Ecto neural progenitor cell (in vitro differentiated cells): ENCODE results near the gene TMBIM6.
"Not testable (repeated sequence)": the region's sequence is repeated elsewhere in the genome, so short reads cannot be mapped to it uniquely, and the experiment has no call there.

Experiments used
- DNase-seq: peaks from one replicate; pipeline ENCODE4 v3.0.0-alpha.2; 2018; ENCODE audit warnings: low spot score

The TMBIM6 gene

GRCh38 chr12:49777341-49777740 lies 36.0 kb downstream of the TMBIM6 start:
- no peak for DNase-seq

DNA sequence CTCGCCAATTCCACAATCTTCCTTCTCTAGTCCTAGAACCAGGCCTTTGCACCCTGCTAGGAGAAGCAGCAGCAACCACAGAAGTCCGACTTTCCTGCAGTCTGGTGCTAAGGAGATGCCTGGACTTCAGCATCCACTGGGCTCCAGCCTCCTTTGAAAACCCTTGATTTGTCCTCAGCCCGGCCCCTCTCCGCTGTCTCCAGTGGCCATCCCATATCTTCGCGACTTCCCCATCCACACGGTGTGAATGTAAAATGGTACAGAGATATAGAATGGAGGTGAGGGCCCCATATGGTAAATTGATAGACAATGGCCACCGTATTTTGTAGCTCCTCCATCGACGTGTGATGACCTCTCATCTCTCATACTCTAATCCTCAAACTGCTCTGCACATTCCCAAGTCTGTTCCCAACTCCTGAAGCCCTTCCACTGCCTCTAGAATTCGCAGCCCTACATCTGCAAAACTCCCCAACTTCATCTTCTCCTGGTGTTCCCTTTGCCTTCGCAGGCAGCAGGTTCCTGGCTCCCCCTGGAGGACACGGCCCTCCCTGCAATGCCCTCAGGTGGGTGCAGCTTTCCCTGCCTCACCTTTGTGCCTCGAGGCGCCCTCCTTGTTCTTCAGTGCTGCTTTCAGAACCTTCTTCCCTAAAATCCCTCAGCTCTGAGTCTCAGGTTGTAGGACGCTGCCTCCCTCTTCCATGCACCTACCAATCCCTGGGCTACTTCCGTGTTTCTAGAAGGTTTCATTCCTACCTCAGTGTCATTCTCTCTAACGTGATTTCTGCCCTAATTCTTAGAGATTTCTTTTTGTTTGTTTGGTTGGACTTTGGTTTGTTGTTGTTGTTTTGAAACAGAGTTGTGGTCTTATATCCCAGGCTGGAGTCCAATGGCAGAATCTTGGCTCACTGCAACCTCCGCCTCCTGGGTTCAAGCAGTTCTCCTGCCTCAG lies 36.7 kb downstream of the TMBIM6 start:
- peak; percentile 79 for DNase-seq

- no peak for DNase-seq
These were observed 38.2 kb downstream of the TMBIM6 start for GRCh38 chr12:49779581-49779980.

DNA sequence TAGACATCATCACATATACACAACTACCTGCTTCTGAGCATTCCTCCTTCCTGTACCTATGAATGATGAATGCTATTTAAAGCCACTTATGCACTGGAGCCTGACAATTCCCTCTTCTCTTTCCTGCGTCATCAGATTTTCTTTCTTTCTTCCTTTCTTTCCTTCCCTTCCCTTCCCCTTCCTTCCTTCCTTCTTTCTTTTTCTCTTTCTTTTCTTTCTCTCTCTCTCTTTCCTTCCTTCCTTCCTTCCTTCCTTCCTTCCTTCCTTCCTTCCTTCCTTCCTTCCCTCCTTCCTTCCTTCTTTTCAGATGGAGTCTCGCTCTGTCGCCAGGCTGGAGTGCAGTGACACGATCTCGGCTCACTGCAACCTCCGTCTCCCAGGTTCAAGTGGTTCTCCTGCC lies 39.6 kb downstream of the TMBIM6 start:
- DNase-seq, result not testable (repeated sequence)

- DNase-seq, result no peak
These were observed 42.7 kb downstream of the TMBIM6 start for GRCh38 chr12:49783917-49784676.

GRCh38 chr12:49784756-49785409 lies 43.5 kb downstream of the TMBIM6 start:
- DNase-seq, result no peak

DNA sequence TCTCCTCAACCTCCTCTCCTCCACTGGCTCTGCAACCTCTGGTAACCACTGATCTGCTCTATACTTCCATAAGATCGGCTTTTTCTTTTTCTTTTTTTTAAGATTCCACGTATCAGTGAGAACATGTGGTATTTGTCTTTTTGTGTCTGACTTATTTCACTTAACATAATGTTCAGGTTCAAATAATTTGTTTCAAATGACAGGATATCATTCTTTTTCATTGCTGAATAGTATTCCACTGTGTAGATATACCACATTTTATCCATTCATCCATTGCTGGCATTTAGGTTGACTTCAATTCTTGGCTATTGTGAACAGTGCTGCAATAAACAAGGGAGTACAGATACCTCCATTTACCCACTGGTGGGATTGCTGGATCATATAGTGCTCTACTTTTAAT lies 46.3 kb downstream of the TMBIM6 start:
- DNase-seq, result no peak

- DNase-seq, result no peak
These were observed 48.6 kb downstream of the TMBIM6 start for GRCh38 chr12:49789992-49790391.

GRCh38 chr12:49790741-49791555 lies 49.6 kb downstream of the TMBIM6 start:
- DNase-seq, result no peak

DNA sequence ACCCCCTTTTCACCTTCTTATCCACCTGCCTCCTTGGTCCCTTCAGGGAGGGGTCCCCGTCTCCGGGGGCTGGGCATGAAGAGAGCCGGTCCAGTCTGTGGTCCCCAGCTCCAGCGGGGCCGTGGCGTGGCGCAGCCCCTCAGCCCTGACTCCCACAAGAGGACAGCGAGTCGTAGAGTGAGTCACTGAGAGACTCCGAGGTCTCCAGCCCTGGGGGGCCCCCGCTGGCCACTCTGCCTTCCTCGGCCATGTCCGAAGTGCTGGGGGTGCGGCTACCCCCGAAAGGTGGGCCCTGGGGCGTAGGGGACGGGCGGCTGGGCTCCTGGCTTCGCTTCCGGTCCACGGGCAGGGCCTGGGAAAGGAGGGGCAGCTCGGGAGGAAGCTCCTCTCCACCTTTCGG lies 50.3 kb downstream of the TMBIM6 start:
- DNase-seq, result no peak

- DNase-seq, result no peak
These were observed 51.0 kb downstream of the TMBIM6 start for GRCh38 chr12:49792181-49792970.

DNA sequence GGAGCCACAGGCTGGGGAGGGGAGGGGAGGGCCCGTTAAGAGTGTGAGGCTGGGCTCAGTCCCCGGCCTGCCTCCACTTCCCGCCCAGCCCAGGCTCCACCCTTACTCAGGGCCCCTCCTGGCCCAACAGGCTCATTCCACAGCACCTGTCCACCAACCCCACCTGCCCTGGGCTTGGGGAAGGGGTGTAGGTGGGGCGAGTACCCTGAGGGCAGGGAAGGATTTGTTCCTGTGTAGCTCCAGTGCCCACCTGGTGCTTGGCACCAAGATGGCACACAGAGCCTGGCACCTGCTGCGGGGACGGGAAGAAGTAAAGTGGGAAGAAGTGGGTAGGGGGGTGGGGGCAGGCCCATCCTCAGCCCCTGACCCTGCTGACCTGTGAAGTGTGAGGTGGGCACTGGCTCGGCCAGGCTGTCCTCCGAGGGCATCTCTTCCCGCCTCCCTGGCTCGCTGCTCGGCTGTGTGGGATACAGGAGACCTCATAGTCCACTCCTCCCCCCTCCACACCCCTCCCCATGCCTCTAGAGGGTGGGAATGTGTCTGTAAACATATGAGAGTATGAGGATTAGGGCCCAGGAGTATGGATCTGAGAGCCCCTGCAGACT lies 51.7 kb downstream of the TMBIM6 start:
- DNase-seq, result no peak

DNA sequence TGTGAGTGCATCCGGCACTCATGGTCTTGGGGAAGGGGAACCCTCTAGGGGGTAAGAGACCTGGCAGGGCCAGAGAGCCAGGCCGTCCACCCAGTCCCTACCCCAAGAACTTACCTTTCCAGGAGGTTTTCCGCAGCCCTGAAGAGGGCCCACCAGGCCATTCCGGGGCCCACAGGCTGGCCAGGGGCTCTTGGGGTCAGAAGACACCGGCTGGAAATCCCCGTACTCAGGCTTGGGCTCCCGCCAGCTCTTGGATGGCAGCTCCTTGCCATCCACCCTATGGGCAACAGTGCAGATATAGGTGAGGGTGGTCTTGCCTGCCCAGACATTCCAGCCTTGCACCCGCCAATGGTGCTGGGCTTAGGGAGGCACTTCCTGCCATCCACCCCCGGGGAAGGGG lies 52.3 kb downstream of the TMBIM6 start:
- DNase-seq, result no peak

GRCh38 chr12:49794021-49794420 lies 52.7 kb downstream of the TMBIM6 start:
- no peak for DNase-seq

GRCh38 chr12:49794811-49795653 lies 53.7 kb downstream of the TMBIM6 start:
- DNase-seq, result no peak

GRCh38 chr12:49795654-49796105 lies 54.3 kb downstream of the TMBIM6 start:
- no peak for DNase-seq

GRCh38 chr12:49796155-49796554 lies 54.8 kb downstream of the TMBIM6 start:
- no peak for DNase-seq

DNA sequence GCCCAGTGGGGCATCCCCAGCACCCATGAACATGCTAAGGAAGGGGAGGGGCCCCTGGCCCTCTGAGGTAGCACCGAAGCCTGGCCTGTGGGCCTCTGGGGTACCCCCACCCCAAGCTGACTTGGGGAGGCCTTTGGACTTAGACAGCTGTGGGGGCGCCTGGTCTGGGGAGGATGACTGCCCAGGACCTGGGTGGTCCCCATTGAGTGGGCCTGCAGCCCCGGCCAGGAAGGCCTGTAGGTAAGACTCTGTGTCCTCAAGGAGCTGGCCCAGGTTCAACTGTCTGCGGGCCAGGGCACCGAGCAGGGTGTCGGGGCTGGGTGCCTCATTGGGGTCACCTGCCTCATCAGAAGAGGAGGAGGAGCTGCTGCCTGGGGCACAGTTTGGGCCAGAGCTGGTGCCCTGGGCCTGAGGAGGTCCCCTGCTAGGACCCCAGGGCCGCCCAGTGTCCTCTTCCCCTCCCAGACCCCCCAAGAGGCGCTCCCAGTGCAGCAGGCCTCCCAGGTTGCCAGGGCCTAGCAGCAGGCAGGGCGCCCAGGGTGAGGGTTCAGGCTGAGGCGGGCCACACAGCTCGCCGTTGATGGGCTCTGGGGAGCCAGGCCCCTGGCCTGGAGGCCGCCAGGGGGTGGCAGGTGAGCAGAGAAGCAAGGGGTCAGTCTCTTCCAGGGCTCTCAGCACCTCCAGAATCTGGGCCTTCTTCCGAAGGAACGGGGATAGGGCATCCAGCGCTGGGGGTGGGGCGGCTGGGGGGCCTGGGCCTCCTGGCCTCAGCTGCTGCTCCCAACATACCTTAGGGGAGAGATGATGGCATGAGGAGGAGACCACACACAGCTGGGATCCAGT lies 55.5 kb downstream of the TMBIM6 start:
- no peak for DNase-seq

DNA sequence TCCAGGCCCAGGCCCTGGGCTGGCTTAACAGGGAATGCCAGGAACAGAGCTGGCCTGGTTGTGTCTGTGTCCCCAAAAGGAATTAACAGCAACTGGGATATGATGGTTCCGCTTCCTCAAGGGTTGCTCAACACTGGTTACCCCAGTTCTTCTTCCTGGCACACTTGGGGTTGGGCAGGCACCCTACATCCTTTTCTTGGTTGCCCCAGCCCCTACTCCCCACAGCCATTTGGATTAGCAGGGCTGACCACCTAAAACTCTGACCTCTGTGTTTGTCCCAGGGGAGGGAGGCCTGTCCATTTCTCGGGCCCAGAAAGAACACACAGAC lies 56.1 kb downstream of the TMBIM6 start:
- no peak for DNase-seq
